HG03442 (cell line): Measurements from ENCODE around the gene ACTR3.
"Not testable (repeated sequence)": the region's sequence is repeated elsewhere in the genome, so short reads cannot be mapped to it uniquely, and the experiment has no call there.

Source experiments
- ATAC-seq: cut with Tn5 transposase; IDR thresholded peaks from one replicate; pipeline ENCODE4 v1.9.1; 2021; ENCODE audit warnings: mild to moderate bottlenecking, moderate library complexity; ENCODE audit not compliant: unreplicated experiment

The ACTR3 gene

DNA sequence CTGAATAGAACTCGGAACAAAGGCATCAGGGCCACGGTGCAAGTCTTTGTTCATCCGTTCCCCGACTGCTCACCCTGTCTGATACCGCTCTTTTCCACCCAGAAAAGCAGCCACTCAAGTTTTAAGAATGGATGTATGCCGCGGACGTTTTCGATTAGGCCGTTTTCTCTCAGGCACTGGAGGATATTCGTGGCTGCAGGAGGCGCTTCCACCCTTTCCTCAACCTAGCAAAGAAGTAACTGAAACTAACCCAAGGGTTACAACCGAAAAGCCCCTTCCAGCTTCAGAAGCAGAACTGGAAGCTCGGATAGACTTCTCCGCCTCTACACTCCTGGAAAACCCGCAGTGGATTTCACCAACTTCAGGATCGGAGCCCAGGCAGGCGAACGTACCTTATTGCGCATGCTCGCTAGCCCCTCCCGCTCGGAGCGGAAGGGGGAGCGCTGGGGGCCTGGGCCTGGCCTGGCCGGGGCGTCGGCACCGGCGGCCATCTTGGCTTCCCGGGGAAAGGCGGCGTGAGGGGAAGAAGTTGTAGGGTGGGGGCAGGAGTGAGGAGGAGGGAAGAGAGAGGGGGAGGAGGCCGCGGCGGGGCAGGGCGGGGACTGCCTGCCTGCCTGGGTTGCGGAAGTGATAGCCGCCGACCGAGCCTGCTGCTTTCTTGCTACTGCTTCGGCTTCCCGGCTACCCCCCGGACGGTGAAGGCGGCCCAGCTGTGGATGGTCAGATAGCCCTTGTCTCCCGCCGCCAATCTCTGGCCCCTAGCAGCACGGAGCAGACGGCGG is at the start of gene ACTR3:
ACTR3 (plus strand) TSS at position 619 of the 782 bp plus-strand sequence. CDS start 191 bp downstream, outside the sequence.
- peak; percentile 49 for ATAC-seq

- ATAC-seq = no peak
Observed at GRCh38 chr2:113840518-113840917, 49.4 kb upstream of the ACTR3 start.

DNA sequence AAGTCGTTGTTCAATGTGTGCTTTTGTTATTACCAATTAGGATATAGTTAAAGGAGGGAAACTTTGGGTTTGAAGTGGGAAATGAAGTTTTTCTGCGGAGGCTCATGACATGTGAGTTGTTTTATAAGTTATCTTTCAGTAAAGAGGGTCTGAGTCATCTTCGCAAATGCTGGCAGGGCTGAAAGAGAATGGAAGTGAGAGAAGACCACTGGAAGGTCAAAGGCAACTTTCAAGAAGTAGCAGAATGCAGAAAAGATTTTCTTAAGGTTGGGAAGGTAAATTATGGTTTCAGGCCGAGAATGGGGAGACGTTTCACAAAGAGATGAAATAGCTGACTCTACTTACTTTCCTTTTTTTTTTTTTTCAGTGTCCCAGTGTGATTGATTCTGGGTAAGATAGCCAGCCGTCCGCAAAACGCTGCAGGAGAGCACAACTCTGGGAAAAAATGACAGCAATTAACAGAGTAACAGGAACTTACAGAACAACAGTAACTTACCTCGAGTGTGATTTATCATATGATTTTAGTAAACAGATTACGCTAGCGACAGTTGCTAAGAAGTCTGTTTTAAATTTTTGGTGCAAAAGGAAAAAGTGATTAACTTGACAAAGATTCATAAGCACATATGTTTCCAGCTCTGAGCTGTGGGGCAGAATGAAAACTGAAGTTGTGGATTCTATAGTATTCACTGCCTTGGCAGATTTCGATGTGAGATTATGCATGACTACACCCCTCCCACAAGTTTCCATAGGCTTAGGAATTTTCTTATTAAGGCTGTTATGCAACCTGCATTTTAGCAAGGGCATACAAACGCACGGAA is 46.8 kb upstream of the ACTR3 start:
- ATAC-seq = no peak

GRCh38 chr2:113843737-113844050 is 46.2 kb upstream of the ACTR3 start:
- not testable (repeated sequence) for ATAC-seq

GRCh38 chr2:113845261-113845660 is 44.6 kb upstream of the ACTR3 start:
- ATAC-seq = no peak

GRCh38 chr2:113845796-113846195 is 44.1 kb upstream of the ACTR3 start:
- not testable (repeated sequence) for ATAC-seq

DNA sequence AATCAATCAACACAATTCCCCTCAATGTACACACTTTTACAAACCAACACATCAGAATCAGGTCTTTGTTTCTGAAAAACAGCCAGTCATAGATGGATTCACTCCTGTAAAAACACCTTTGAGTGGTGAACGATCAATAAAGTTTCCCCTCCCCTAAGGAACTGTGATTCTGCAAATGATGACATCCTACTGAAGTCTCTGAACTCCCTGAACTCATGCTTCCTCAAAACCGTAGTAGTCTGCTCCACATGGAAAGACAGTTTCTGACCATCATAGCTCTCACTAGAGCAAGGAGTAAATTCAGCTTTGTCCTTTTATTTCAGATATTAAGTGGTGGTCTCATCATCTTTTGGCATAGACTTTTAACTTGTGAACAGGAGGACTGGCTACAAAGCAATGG is 43.5 kb upstream of the ACTR3 start:
- ATAC-seq = no peak

DNA sequence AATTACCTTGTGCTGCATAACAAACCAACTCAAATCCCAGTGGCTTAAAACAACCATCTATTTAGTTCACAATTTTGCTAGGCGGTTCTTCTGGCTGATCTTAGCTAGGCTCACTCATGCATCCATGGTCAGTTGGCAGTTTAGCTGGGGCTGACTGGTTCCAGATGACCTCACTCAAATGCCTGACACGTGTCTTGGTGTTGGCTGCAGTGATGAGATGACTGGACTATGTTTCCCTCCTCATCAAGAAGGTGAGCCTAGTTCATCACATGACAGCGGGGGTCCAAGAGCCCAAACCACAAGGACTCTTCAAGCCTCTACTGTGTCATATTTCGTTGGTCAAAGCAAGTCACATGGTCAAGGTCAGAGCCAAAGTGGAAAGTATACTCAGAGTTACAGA is 42.7 kb upstream of the ACTR3 start:
- peak; percentile 60 for ATAC-seq

GRCh38 chr2:113848758-113849415 is 41.0 kb upstream of the ACTR3 start:
- ATAC-seq = peak; percentile 82

DNA sequence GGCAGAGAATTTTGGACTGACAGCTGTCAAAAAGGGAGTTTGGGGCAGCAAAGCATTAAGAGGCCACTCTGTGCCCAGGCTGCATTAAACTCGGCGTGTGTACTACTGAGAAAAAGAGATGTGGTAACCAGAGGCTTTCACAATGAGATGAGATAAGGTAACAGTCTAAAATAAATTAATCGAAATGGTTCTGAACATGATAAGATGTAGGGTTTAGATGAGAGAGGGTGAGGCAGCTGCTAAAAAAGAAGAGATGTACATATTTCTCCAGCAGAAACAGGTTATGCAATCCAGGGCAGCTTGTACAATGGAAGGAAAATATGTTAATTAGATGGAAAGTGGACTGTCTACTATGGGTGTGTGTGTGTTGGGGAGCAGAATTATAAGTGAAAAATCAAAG is 39.2 kb upstream of the ACTR3 start:
- ATAC-seq = no peak

- no peak for ATAC-seq
Observed at GRCh38 chr2:113851640-113852039, 38.2 kb upstream of the ACTR3 start.

GRCh38 chr2:113854208-113854607 is 35.7 kb upstream of the ACTR3 start:
- ATAC-seq = no peak

DNA sequence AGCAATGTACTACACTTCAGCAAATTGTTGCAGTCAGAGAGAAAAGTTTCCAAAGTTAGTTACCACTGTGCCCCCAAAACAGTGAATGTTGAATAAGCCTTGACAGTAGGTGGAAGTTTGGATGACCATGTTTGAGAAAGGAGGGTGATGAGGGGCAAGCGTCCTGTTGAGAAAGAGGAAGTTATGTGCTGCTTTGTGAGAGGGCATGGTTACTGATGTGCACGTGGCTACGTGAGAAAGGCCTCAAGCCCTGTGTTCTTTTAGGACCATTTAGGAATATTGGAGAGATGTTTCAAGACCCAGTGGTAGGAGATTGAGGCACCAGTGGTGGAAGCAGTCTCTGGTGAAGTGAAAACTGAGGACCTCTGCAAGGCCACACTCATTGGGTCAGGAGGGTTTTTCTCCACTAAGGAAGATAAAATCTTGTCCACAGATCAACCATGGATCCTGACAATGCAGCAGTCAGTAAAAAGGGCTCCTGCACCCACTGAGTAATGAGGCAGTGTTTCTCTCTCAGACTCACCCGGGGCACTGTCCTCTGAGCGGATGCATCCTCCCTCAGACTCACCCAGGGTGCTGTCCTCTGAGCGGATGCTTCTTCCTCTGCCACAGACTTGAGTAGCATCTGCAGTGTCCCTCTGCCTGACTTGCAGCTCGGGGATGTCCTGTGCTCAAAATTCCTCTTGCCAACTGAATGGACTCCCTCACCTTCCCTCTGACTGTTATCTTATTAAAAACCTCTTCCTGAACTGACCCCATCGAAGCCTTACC is 34.7 kb upstream of the ACTR3 start:
- ATAC-seq = no peak

- ATAC-seq = no peak
Observed at GRCh38 chr2:113857464-113857863, 32.4 kb upstream of the ACTR3 start.

DNA sequence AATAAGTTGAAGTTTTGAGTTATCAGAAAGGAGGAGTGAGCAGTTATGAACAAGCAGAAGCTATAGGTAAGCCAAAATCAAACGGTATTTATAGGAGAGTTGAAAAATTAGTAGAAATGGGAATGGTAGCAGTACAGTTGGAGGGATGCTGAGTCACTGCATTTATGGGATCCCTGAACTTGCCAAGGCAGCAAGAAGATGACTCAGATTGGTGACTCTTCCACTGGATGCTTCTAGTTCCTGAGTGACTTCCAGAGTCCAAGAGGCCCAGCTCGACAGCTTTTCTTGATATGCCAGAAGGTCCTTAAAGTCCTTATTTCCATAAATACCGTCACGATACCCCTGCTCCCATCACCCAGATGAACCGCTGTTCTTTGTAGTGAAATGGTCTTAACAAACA is 31.1 kb upstream of the ACTR3 start:
- no peak for ATAC-seq

DNA sequence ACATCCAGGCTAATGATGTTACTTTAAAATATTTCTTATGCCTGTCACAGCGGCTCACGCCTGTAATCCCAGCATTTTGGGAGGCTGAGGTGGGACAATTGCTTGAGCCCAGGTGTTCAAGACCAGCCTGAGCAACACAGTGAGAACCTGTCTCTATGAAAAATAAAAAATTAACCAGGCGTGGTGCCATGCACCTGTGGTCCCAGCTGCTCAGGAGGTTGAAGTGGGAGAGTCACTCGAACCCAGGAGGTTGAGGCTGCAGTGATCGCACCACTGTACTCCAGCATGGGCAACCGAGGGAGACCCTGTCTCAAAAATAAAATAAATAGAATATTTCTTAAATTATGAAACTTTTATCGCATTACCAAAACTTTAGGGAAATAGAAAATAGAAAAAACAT is 28.1 kb upstream of the ACTR3 start:
- no peak for ATAC-seq

GRCh38 chr2:113863144-113863543 is 26.7 kb upstream of the ACTR3 start:
- no peak for ATAC-seq

GRCh38 chr2:113867571-113867970 is 22.3 kb upstream of the ACTR3 start:
- no peak for ATAC-seq

- no peak for ATAC-seq
Observed at GRCh38 chr2:113869253-113869652, 20.6 kb upstream of the ACTR3 start.

- no peak for ATAC-seq
Observed at GRCh38 chr2:113872201-113872600, 17.7 kb upstream of the ACTR3 start.

- ATAC-seq = no peak
Observed at GRCh38 chr2:113873867-113874266, 16.0 kb upstream of the ACTR3 start.
